ENCODE data around the gene SERTAD3. TPM values are rescaled to one million over a fixed set of nuclear protein-coding genes. Genes with fewer than 3 reads are reported as not detected.

SERTAD3 gene
- total and polyA plus RNA-seq, 2 experiments from 2014 or later, result 37.9 to 41.2 TPM

DNA sequence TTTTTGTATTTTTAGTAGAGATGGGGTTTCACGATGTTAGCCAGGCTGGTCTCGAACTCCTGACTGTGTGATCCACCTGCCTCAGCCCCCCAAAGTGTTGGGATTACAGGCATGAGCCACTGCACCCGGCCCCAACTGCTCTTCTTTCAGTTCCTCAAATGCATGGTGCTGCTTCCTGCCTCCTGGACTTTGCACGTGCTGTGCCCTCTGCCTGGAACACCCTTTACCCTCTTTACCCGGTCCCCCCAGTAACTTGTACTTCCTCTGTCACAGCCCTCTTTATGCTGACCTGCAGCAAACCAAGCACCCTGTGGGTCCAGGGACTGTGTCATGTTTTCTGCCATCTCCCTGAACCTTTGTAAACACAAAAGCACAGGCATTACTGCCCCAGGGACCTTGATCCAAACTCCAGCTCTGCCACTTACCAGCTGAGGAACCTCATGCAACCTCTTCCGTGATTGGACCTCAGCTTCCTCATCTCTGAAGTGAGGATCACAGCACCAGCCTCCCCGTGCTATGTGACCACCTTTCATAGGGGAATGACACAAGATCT lies 17.6 kb upstream of the SERTAD3 start:
- Histone ChIP-seq H3K36me3 (ENCODE audit: low read depth) (no peaks in the 10 kb centered on the region), H4K20me1 (ENCODE audit: insufficient read depth) (no peaks in the 10 kb centered on the region), H2AFZ (no peak overlapping the region), H3K9ac (no peak overlapping the region), H3K9me3 (ENCODE audit: low read depth) (no peaks in the 10 kb centered on the region), H3K4me2 (ENCODE audit: unreplicated experiment) (no peak overlapping the region), H3K79me2 (ENCODE audit: insufficient read depth) (no peaks in the 10 kb centered on the region), H3K4me1 (ENCODE audit: insufficient read depth) (peaks cover 21% of the 10 kb centered on the region), H3K27ac (no peak overlapping the region), H3K4me3 (no peak overlapping the region), H3K9me2 (ENCODE audit: insufficient read depth) (no peaks in the 10 kb centered on the region), H3K27me3 (replicated peaks; ENCODE audit: insufficient read depth) (no peaks in the 10 kb centered on the region), H3F3A (ENCODE audit: insufficient read depth) (peaks cover 8% of the 10 kb centered on the region)
- TF ChIP-seq EZH2 (IDR thresholded peaks at IDR 0.05; ENCODE audit: insufficient read depth, poor library complexity, severe bottlenecking), result no peak
- in situ Hi-C loops (cut with MboI), result no loop called here
- DNase-seq, result no peak
- 86 to 91% methylated on average over 7 of the region's 7 CpGs for WGBS, 2 experiments (ENCODE audit: low coverage in 1 of 2, low lambda C conversion rate in 2 of 2, missing lambda C conversion rate in 2 of 2)

DNA sequence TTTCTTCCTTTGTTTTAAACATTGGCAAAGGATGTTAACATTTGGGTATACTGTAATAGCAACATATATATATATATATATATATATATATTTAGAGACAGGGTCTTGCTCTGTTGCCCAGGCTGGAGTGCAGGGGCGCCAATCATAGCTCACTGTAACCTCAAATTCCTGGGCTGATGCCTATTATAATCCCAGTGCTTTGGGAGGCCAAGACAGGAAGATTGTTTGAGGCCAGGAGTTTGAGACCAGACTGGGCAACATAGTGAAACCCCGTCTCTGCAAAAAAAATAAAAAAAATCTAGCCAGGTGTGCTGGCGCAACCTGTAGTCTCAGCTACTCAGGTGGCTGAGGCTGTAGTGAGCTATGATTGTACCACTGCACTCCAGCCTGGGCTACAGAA lies 16.1 kb upstream of the SERTAD3 start:
- no peaks in the 10 kb centered on the region for H3K36me3 ChIP-seq (ENCODE audit: low read depth)
- no peak overlapping the region for H3K9ac ChIP-seq
- DNase-seq, result no peak
- peaks cover 7% of the 10 kb centered on the region for H3F3A ChIP-seq (ENCODE audit: insufficient read depth)
- H3K4me1 ChIP-seq (ENCODE audit: insufficient read depth), result peaks cover 14% of the 10 kb centered on the region
- H3K4me3 ChIP-seq, result no peak overlapping the region
- TF ChIP-seq EZH2phosphoT487 (IDR thresholded peaks at IDR 0.05; ENCODE audit: insufficient read depth, low read depth) (no peak), EZH2 (IDR thresholded peaks at IDR 0.05; ENCODE audit: insufficient read depth, poor library complexity, severe bottlenecking) (no peak)
- H3K9me3 ChIP-seq (ENCODE audit: low read depth), result no peaks in the 10 kb centered on the region
- no peaks in the 10 kb centered on the region for H3K27me3 ChIP-seq (replicated peaks; ENCODE audit: insufficient read depth)
- no peaks in the 10 kb centered on the region for H4K20me1 ChIP-seq (ENCODE audit: insufficient read depth)
- no peak overlapping the region for H3K27ac ChIP-seq
- 92 to 93% methylated on average over 3 of the region's 3 CpGs for WGBS, 2 experiments (ENCODE audit: low coverage in 1 of 2, low lambda C conversion rate in 2 of 2, missing lambda C conversion rate in 2 of 2)
- no peaks in the 10 kb centered on the region for H3K9me2 ChIP-seq (ENCODE audit: insufficient read depth)
- H3K79me2 ChIP-seq (ENCODE audit: insufficient read depth), result no peaks in the 10 kb centered on the region
- H3K4me2 ChIP-seq (ENCODE audit: unreplicated experiment), result no peak overlapping the region
- H2AFZ ChIP-seq, result no peak overlapping the region
- in situ Hi-C loops (cut with MboI), result no loop called here

DNA sequence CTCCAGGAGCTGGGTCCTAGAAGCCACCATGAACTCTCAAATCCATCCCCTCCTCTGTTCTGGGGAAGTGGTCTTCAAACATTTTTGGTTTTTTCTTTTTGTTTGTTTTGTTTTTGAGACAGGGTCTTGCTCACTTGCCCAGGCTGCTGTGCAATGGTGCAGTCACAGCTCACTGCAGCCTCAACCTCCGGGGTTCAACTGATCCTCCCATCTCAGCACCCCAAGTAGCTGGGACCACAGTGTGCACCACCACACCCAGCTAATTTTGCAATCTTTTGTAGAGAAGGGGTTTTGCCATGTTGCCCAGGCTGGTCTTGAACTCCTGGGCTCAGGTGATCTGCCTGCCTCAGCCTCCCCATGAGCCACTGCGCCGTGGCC lies 14.5 kb upstream of the SERTAD3 start:
- no peaks in the 10 kb centered on the region for H3K36me3 ChIP-seq (ENCODE audit: low read depth)
- no peak overlapping the region for H3K4me3 ChIP-seq
- H3K27me3 ChIP-seq (replicated peaks; ENCODE audit: insufficient read depth), result no peaks in the 10 kb centered on the region
- H3K4me1 ChIP-seq (ENCODE audit: insufficient read depth), result peaks cover 1% of the 10 kb centered on the region; the same call in 1 of the 2 replicates
- no peaks in the 10 kb centered on the region for H3F3A ChIP-seq (ENCODE audit: insufficient read depth)
- no peak overlapping the region for H3K27ac ChIP-seq
- in situ Hi-C loops (cut with MboI), result no loop called here
- H3K9ac ChIP-seq, result no peak overlapping the region
- no peaks in the 10 kb centered on the region for H3K9me2 ChIP-seq (ENCODE audit: insufficient read depth)
- DNase-seq, result no peak
- no peak overlapping the region for H3K4me2 ChIP-seq (ENCODE audit: unreplicated experiment)
- no peaks in the 10 kb centered on the region for H3K79me2 ChIP-seq (ENCODE audit: insufficient read depth)
- WGBS, 2 experiments (ENCODE audit: low coverage in 1 of 2, low lambda C conversion rate in 2 of 2, missing lambda C conversion rate in 2 of 2), result 97 to 99% methylated on average over 3 of the region's 3 CpGs
- H4K20me1 ChIP-seq (ENCODE audit: insufficient read depth), result no peaks in the 10 kb centered on the region
- TF ChIP-seq EZH2 (IDR thresholded peaks at IDR 0.05; ENCODE audit: insufficient read depth, poor library complexity, severe bottlenecking) (no peak), EZH2phosphoT487 (IDR thresholded peaks at IDR 0.05; ENCODE audit: insufficient read depth, low read depth) (no peak)
- H3K9me3 ChIP-seq (ENCODE audit: low read depth), result no peaks in the 10 kb centered on the region
- H2AFZ ChIP-seq, result no peak overlapping the region

DNA sequence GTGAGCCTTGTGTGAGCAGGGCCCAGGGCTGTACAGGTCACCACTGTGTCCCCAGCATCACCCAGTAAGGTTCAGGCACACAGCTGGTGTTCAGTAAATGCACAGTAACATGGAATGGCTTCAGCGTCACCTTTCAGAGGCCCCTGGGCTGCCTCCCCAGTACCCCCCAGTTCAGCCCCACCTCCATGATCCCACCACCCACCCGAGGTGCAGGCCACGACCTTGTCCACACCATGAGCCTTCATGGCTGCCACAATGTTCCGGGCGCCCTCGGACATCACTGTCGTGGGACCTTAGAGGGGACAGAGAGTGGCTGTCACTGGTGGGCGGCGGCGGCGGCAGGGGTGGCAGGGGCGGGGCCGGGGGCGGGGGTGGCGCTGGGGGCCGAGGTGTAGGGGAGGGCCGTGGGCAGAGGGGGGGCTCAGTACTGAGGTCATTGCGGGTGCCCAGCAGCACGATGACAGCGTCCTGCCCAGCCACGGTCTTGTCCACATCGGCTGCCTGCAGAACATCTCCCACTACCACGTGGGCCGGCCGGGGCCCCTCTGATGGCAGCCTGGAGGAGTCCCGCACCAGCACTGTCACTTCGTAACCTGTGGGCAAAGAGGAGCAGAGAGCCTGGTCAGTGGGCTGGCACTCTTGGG lies 13.9 kb upstream of the SERTAD3 start:
- no peaks in the 10 kb centered on the region for H3K79me2 ChIP-seq (ENCODE audit: insufficient read depth)
- WGBS, 2 experiments (ENCODE audit: low coverage in 1 of 2, low lambda C conversion rate in 2 of 2, missing lambda C conversion rate in 2 of 2), result 85 to 86% methylated on average over 19 to 22 of the region's 27 CpGs
- in situ Hi-C loops (cut with MboI), result no loop called here
- no peaks in the 10 kb centered on the region for H3K9me2 ChIP-seq (ENCODE audit: insufficient read depth)
- H3K9ac ChIP-seq, result no peak overlapping the region
- H3K27me3 ChIP-seq (replicated peaks; ENCODE audit: insufficient read depth), result no peaks in the 10 kb centered on the region
- DNase-seq, result no peak
- H3K4me3 ChIP-seq, result no peak overlapping the region
- H3K9me3 ChIP-seq (ENCODE audit: low read depth), result no peaks in the 10 kb centered on the region
- H3F3A ChIP-seq (ENCODE audit: insufficient read depth), result no peaks in the 10 kb centered on the region
- H4K20me1 ChIP-seq (ENCODE audit: insufficient read depth), result no peaks in the 10 kb centered on the region
- no peaks in the 10 kb centered on the region for H3K4me1 ChIP-seq (ENCODE audit: insufficient read depth)
- no peak overlapping the region for H2AFZ ChIP-seq
- TF ChIP-seq EZH2 (IDR thresholded peaks at IDR 0.05; ENCODE audit: insufficient read depth, poor library complexity, severe bottlenecking) (no peak), EZH2phosphoT487 (IDR thresholded peaks at IDR 0.05; ENCODE audit: insufficient read depth, low read depth) (no peak)
- H3K36me3 ChIP-seq (ENCODE audit: low read depth), result no peaks in the 10 kb centered on the region
- no peak overlapping the region for H3K4me2 ChIP-seq (ENCODE audit: unreplicated experiment)
- H3K27ac ChIP-seq, result no peak overlapping the region

Measured in GM23248 (cell line).